ENCODE data around the gene RTN4RL2. TPM values are rescaled to one million over a fixed set of nuclear protein-coding genes. Genes with fewer than 3 reads are reported as not detected.

Gene RTN4RL2
- total and polyA plus RNA-seq, 8 donors: 0.75 to 8.1 (median 0.78) TPM; not detected in 3

GRCh38 chr11:57508341-57509170 lies 48.2 kb downstream of the RTN4RL2 start:
- no peak overlapping the region for H3K4me3 ChIP-seq
- TF ChIP-seq, protein P1, sequence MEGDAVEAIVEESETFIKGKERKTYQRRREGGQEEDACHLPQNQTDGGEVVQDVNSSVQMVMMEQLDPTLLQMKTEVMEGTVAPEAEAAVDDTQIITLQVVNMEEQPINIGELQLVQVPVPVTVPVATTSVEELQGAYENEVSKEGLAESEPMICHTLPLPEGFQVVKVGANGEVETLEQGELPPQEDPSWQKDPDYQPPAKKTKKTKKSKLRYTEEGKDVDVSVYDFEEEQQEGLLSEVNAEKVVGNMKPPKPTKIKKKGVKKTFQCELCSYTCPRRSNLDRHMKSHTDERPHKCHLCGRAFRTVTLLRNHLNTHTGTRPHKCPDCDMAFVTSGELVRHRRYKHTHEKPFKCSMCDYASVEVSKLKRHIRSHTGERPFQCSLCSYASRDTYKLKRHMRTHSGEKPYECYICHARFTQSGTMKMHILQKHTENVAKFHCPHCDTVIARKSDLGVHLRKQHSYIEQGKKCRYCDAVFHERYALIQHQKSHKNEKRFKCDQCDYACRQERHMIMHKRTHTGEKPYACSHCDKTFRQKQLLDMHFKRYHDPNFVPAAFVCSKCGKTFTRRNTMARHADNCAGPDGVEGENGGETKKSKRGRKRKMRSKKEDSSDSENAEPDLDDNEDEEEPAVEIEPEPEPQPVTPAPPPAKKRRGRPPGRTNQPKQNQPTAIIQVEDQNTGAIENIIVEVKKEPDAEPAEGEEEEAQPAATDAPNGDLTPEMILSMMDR (IDR thresholded peaks at IDR 0.05): no peak
- TF ChIP-seq POLR2AphosphoS5 (IDR thresholded peaks at IDR 0.05) (no peak), POLR2A (IDR thresholded peaks at IDR 0.05) (no peak), EP300 (IDR thresholded peaks at IDR 0.05) (no peak)
- DNase-seq: no peak
- peaks cover 0 to 13% (median 8%) of the 10 kb centered on the region in 4 donors for H3K4me1 ChIP-seq
- peaks cover 0 to 40% (median 22%) of the 10 kb centered on the region in 4 donors for H3K36me3 ChIP-seq
- H3K27ac ChIP-seq: no peak overlapping the region
- WGBS, 5 donors: 85 to 88% (median 87%) methylated on average over 7 of the region's 7 CpGs
- intact Hi-C loops (cut with DNase I; ENCODE audit: low total_unique reads): no loop called here
- no peaks in the 10 kb centered on the region for H3K9me3 ChIP-seq
- H3K27me3 ChIP-seq: no peaks in the 10 kb centered on the region

DNA sequence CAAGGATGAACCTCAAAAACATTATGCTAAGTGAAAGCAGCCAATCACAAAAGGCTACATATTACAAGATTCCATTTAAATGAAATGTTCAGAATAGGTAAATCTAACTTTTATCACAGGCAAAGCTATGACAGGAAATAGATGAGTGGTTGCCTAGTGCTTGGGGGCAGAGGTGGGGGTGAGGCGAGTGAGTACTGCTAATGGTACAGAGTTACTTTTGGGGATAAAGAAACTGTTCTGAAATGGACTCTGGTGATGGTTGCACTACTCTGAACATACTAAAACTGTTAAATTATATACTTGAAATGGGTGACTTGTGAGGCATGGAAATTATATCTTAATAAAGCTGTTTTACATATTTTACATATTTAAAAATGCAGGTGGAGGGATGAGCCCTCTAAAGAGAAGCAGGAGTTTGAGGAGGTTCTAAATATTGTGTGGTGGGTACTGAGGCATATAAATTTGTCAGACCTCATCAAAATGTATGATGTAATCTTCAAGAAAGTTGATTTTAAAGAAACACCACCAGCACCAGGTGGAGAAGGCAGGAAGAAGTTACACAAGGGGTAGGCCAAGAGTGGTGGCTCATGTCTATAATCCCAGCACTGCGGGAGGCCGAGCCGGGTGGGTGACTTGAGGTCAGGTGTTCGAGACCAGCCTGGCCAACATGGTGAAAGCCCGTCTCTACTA lies 51.6 kb downstream of the RTN4RL2 start:
- Histone ChIP-seq H3K4me3 (no peak overlapping the region), H3K27ac (no peak overlapping the region), H3K36me3 (peaks cover 0 to 18% (median 8%) of the 10 kb centered on the region in 4 donors), H3K27me3 (no peaks in the 10 kb centered on the region), H3K4me1 (peaks cover 10 to 35% (median 29%) of the 10 kb centered on the region in 4 donors), H3K9me3 (no peaks in the 10 kb centered on the region)
- TF ChIP-seq POLR2A (IDR thresholded peaks at IDR 0.05) (no peak), POLR2AphosphoS5 (IDR thresholded peaks at IDR 0.05) (no peak), EP300 (IDR thresholded peaks at IDR 0.05) (no peak)
- TF ChIP-seq, protein P1 (IDR thresholded peaks at IDR 0.05): no peak
- no peak for DNase-seq
- intact Hi-C loops (cut with DNase I; ENCODE audit: low total_unique reads): no loop called here
- WGBS, 5 donors: 83 to 93% (median 92%) methylated on average over 6 of the region's 6 CpGs

GRCh38 chr11:57512646-57513451 lies 52.5 kb downstream of the RTN4RL2 start:
- TF ChIP-seq POLR2A (IDR thresholded peaks at IDR 0.05) (no peak), EP300 (IDR thresholded peaks at IDR 0.05) (no peak), POLR2AphosphoS5 (IDR thresholded peaks at IDR 0.05) (no peak)
- TF ChIP-seq, protein P1 (IDR thresholded peaks at IDR 0.05): no peak
- peaks cover 10 to 35% (median 29%) of the 10 kb centered on the region in 4 donors for H3K4me1 ChIP-seq
- peak overlapping the region in 1 of 5 donors; percentile 67 for H3K27ac ChIP-seq
- intact Hi-C loops (cut with DNase I; ENCODE audit: low total_unique reads): no loop called here
- 82 to 89% (median 87%) methylated on average over 12 of the region's 12 CpGs for WGBS, 5 donors
- H3K4me3 ChIP-seq: no peak overlapping the region
- peaks cover 0 to 9% (median 2%) of the 10 kb centered on the region in 4 donors for H3K36me3 ChIP-seq
- no peaks in the 10 kb centered on the region for H3K27me3 ChIP-seq
- no peaks in the 10 kb centered on the region for H3K9me3 ChIP-seq
- DNase-seq: no peak

GRCh38 chr11:57513452-57513795 lies 53.1 kb downstream of the RTN4RL2 start:
- DNase-seq: no peak
- Histone ChIP-seq H3K27me3 (no peaks in the 10 kb centered on the region), H3K4me1 (peaks cover 10 to 35% (median 29%) of the 10 kb centered on the region in 4 donors), H3K36me3 (peaks cover 0 to 4% (median 2%) of the 10 kb centered on the region in 4 donors), H3K27ac (peak overlapping the region in 2 of 5 donors; percentile 67 to 72), H3K4me3 (peak overlapping the region in 3 of 4 donors; percentile 92 to 95 (median 94)), H3K9me3 (no peaks in the 10 kb centered on the region)
- 6 to 32% (median 26%) methylated on average over 1 of the region's 1 CpG for WGBS, 5 donors
- intact Hi-C loops (cut with DNase I; ENCODE audit: low total_unique reads): no loop called here
- TF ChIP-seq POLR2A (IDR thresholded peaks at IDR 0.05) (no peak), POLR2AphosphoS5 (IDR thresholded peaks at IDR 0.05) (no peak), EP300 (IDR thresholded peaks at IDR 0.05) (no peak)
- TF ChIP-seq, protein P1 (IDR thresholded peaks at IDR 0.05): no peak

Measured in stomach (tissue), 9 donors.